Stimulated activated CD4-positive, alpha-beta T cell treated with anti-CD3 and anti-CD28 coated beads, Interleukin-12 subunit alpha, Interleukin-12 subunit beta, amount 100 ng/mL, for 24 hours (primary cell): ENCODE results near the gene CTSE.

ENCODE experiments used
- DNase-seq, 2 experiments: peaks; one replicate each; pipeline ENCODE4 v3.0.0-alpha.2; 2020; ENCODE audit warnings: low read depth in 2 of 2

Gene CTSE

GRCh38 chr1:206049919-206050600, 26.4 kb upstream of the CTSE start:
- no peak for DNase-seq

- DNase-seq, result no peak
These were observed 25.6 kb upstream of the CTSE start for GRCh38 chr1:206049293-206049692.

DNA sequence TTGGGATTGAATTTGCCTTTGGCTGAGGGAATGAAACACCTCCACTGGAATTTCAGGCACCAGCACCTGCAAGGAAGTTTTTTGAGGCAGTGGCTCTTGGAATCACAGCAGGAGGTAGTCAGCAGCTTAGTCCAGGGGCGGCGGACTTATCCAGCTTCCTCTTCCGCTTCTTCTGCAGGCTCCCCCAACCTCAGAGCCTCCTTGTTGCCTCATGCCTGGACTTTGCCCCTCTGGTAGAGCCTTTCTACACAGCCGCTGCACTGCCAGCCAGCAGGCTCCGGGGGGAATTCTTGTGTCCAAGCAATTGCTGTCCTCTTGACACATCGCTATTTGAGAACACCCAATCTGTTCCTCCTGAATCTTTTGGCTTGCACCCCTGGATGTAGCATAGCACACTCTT, 24.9 kb upstream of the CTSE start:
- no peak for DNase-seq

GRCh38 chr1:206047271-206047670, 23.6 kb upstream of the CTSE start:
- DNase-seq, result no peak

GRCh38 chr1:206041640-206042039, 17.9 kb upstream of the CTSE start:
- no peak for DNase-seq

- no peak for DNase-seq
These were observed 16.6 kb upstream of the CTSE start for GRCh38 chr1:206040328-206040727.

DNA sequence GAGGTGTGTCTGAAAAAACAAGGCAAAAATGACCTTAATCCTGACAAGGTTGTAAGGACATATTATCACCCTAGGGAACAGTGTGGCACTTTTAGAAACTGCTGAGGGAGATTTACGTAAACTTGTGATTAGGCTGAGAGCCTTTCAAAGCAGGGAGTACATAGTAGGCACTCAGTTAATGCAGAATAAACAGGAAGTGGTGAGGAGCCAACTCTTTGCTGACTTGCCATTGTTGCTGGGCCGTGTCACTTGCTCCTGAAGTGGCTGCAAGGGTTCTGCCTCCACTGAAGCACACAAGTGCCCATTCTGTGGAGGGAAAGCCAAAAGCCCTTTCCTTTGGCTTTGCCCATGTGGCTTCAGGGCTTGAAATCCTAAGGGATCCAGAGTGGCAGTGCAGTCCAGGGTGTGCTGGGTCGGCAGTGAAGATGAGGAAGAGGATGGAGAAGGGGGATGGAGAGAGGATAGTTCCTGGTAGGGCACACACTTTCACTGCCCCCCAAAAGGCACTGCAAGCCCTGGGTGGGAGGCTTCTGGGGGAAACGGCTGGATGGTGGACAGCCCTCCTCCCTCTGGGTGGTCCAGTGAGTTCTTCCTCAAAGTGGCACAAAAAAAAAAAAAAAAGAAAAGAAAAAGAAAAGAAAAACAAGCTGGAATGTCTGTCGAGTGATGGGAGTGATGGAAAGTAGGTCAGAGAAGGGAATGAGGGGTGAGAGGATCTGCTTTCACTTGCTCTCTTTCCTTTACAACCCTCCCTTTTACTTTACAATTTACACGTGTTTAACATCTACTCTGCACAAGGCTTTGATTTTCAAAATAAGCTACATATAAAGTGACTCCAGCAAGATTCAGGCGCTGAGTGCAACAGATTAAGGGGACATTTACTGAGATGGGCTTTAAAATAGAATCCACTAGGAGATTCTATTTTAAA, 15.6 kb upstream of the CTSE start:
- DNase-seq, result no peak

DNA sequence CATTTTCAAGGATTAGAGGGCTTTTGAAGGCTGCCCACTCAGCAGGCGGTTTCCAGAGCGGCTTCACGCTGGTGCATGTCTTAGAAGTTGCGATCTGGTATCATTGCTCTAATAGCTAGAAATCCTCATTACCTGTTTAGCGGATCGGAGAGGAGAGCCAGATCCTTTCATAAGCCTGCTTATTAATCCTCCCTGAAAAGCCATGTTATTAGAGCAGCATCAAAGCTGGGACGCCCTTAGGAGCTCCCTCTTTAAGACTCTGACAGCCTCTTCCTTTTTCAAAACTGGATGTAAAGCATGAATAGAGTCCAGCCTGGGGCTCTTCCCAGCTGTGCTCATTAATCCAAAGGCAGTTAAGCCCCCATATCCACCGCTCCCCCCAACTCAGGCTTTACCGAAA, 13.9 kb upstream of the CTSE start:
- DNase-seq, result no peak

DNA sequence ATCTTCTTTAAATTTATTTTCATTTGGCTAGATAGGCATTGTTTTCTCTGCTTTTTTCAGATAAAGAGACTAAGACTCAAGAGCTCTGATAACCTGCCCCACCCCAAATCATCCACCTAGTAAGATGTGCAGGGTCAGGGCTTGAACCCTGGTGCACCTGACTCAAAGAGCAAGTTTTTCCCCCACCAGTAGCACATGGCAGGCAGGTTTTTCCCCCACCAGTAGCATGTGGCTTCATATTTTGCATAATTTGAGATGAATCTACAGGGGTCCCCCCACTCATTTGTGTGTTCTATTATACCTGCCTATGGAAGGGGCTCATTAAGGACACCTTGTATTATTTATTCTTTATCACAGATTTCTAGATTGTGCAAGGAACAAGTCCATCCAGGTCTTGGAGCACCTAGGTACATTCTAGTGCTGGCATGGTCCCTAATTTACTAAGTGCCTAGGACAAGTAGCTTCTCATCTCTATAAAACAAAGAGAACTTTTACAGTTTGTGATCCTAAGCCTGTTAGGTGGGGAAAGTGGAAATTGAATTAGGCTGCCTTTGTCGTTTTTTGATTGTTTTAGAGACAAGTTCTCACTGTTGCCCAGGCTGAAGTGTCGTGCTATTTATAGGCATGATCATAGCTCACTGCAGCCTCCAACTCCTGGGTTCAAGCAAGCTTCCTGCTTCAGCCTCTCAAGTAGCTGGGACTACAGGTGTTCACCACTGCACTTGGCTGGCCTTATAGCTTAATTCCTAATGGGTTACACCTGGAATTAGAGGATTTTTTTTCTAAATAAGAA, 13.2 kb upstream of the CTSE start:
- DNase-seq, result no peak

DNA sequence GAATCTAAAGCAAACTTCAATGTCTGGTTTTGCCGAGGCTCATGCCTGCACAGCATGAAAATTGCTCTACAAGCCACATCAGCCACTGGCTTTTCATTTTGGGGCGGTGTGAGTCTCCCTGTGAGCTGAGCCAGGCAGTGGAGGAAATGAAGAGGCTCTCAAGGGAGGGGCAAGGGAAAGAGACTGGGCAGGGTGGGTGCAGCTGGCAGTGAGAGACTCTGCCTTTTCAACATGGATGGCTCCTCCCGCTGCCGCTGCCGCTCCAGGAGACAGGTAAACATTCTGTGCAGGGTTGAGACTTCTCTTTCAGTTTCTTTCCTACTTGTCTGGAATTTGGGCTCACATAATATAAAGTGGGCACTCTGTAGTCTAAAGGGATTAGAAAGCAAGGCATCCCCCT, 11.3 kb upstream of the CTSE start:
- DNase-seq, result no peak

- DNase-seq, result no peak
These were observed 8.9 kb upstream of the CTSE start for GRCh38 chr1:206032380-206033140.

GRCh38 chr1:206030714-206031113, 7.0 kb upstream of the CTSE start:
- peak; percentile 55 to 60 for DNase-seq

DNA sequence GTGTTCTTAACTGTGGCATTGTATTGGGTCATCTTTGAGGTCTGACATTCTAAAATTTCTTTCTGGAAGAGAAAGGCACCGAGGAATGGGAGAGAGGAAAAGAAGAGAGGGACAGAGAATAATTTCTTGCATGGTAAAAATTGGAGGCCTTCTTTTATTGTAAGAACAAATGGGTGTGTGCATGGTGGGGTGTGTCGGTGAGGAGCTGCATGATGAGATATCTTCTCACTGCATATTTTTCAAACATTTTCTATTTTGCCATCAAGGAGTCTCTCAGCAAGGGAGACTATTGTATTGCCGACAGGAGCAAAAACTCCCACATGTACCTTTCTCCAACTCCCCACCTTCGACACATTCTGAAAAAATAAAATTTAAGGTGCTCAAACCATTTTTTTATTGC, 6.5 kb upstream of the CTSE start:
- DNase-seq, result no peak

- DNase-seq, result no peak
These were observed 5.8 kb upstream of the CTSE start for GRCh38 chr1:206029484-206029883.

- no peak for DNase-seq
These were observed 1.7 kb upstream of the CTSE start for GRCh38 chr1:206025283-206025820.

DNA sequence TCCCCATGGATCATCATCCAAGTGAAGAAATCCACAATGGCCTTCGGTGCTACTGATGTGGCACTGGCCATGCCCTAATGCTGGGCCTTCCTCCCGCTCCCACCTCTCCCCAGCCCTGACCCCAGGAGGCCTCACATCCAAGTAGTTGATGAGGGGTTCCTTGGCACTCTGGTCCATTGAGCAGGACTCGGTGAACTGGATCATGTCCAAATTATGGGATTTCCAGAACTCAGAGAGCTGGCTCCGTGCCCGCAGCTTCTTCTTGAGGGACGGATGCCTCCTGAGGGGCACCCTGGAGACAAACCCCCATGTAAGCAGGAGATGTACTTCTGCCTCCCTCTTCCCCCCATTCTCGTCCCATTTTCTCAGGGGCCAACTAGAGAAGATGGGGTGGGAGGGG, 929 bp downstream of the CTSE start:
- DNase-seq, result no peak

- no peak for DNase-seq
These were observed 1.9 kb downstream of the CTSE start for GRCh38 chr1:206021626-206022365.

DNA sequence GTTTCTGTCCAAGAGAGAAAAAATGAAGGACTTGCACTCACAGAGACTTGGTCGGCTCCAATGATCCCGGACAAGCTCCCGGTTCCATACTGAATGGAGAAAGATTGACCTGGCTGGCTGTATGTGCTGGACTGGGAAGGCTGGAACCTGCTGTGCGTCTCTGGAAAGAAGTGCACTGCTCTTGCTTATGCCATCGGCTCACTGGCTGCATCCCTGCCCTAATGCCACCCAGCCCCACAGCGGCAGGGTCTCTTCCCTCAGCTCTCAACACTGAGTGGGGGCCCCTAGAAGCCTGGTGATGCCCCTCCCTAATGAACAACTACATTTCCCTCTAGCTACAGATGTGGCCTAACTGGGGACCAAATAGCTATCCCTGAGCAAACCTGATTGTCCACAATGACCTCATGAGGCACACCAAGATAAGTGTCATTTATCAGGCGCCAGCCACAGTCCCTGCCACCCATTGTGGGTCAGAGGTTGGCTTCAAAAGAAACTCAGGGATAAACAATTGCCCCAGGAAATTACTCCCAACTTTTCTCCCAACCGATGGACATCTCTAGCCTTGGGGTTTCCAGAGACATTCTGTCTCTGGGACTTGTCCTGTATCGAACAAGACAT, 2.6 kb downstream of the CTSE start:
- no peak for DNase-seq

DNA sequence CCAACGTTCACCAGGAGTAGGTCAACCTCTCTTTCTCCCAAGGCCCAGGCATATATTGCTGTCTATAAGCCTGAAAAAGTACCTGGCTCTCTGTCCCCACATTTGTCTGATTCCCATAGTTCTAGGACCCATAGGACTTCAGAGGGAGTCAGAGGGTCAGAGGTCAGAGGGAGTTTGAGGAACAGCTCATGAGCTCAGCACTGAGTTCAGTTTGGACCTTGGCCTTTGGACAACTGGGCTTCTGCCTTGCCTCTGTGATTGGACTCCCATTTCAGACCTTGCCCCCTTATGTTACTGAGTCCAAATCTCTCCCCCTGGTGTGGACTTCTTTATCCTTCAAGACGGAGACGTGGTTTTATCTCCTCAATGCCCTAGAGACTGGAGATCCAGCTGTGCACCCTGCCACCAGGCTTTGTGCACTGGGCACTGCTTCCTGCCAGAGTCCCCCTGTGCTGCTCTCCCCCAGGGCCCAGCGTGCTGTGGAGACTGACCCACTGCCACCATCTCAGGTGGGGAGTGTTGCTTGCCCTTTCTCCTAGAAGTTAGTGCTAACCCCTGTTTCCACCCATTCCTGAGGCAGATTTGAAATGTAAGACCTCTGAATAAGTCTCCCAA, 3.2 kb downstream of the CTSE start:
- DNase-seq, result no peak

DNA sequence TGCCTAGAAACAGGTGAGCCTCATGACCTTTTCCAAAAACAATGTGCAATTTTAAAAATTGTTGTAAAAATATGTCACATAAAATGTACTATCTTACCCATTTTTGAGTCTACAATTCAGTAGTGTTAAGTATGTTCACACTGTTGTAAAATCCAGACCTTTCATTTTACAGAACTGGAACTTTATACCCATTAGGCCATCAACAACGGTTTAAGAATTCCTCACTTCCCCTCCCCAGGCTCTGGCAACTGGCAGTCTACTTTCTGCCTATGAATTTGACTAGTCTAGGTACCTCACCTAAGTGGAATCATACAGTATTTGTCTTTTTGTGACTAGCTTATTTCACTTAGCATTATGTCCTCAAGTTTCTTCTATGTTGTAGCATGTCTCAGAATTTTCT, 8.6 kb downstream of the CTSE start:
- DNase-seq, result no peak
